NCI-H1930 (cell line): ENCODE measurements around the gene DTX3.
"Not testable (repeated sequence)": the region's sequence is repeated elsewhere in the genome, so short reads cannot be mapped to it uniquely, and the experiment has no call there.

Source experiments
- DNase-seq, 2 experiments: peaks; one replicate each; lab custom pipeline; 2025; lab: John Stamatoyannopoulos, UW

Gene DTX3

GRCh38 chr12:57583008-57583831 is 21.4 kb upstream of the DTX3 start:
- DNase-seq = peak; percentile 66 to 69

GRCh38 chr12:57584050-57584449 is 20.6 kb upstream of the DTX3 start:
- DNase-seq = no peak

GRCh38 chr12:57584690-57585089 is 19.9 kb upstream of the DTX3 start:
- no peak for DNase-seq

GRCh38 chr12:57585156-57585555 is 19.5 kb upstream of the DTX3 start:
- DNase-seq = no peak

- DNase-seq = no peak
Measured at GRCh38 chr12:57586128-57586527, 18.5 kb upstream of the DTX3 start.

- DNase-seq = no peak
Measured at GRCh38 chr12:57586832-57587429, 17.7 kb upstream of the DTX3 start.

- not testable (repeated sequence) for DNase-seq
Measured at GRCh38 chr12:57588951-57589610, 15.5 kb upstream of the DTX3 start.

- DNase-seq = no peak
Measured at GRCh38 chr12:57590479-57590863, 14.2 kb upstream of the DTX3 start.

GRCh38 chr12:57590864-57591781 is 13.5 kb upstream of the DTX3 start, which contains the start of gene PIP4K2C:
PIP4K2C (plus strand) TSS chr12:57591192; CDS start chr12:57591290, 98 bp downstream.
- DNase-seq = peak; percentile 83 to 84

- no peak for DNase-seq
Measured at GRCh38 chr12:57591782-57592325, 12.8 kb upstream of the DTX3 start.

- DNase-seq = no peak
Measured at GRCh38 chr12:57592551-57593165, 12.0 kb upstream of the DTX3 start.

- no peak for DNase-seq
Measured at GRCh38 chr12:57593187-57593586, 11.4 kb upstream of the DTX3 start.

GRCh38 chr12:57600395-57600794 is 4.2 kb upstream of the DTX3 start:
- DNase-seq = no peak

- no peak for DNase-seq
Measured at GRCh38 chr12:57602544-57602943, 2.1 kb upstream of the DTX3 start.

GRCh38 chr12:57603324-57603723 is 1.3 kb upstream of the DTX3 start:
- DNase-seq = no peak

- DNase-seq = no peak
Measured at GRCh38 chr12:57603815-57604453, 690 bp upstream of the DTX3 start.

GRCh38 chr12:57604992-57605810 is 577 bp downstream of the DTX3 start:
- no peak for DNase-seq

- DNase-seq = no peak
Measured at GRCh38 chr12:57605811-57606311, 1.2 kb downstream of the DTX3 start.

GRCh38 chr12:57606399-57606798 is 1.8 kb downstream of the DTX3 start:
- no peak for DNase-seq

GRCh38 chr12:57606821-57607220 is 2.2 kb downstream of the DTX3 start:
- no peak for DNase-seq
